Activated CD4-positive, alpha-beta T cell treated with anti-CD3 and anti-CD28 coated beads, Interleukin-2, amount 50 U/mL, for 24 hours (primary cell): ENCODE data around the gene RIMBP2.
"Not testable (repeated sequence)": the region's sequence is repeated elsewhere in the genome, so short reads cannot be mapped to it uniquely, and the experiment has no call there.

ENCODE experiments used
- DNase-seq, 2 donors: peaks; one replicate each; pipeline ENCODE4 v3.0.0-alpha.2; 2020; ENCODE audit warnings: low read depth in 1 of 2, low spot score in 1 of 2

RIMBP2 gene

GRCh38 chr12:130608831-130609230 is 107.3 kb downstream of the RIMBP2 start:
- DNase-seq = no peak

GRCh38 chr12:130608132-130608531 is 108.0 kb downstream of the RIMBP2 start:
- DNase-seq = no peak

GRCh38 chr12:130606231-130606630 is 109.9 kb downstream of the RIMBP2 start:
- no peak for DNase-seq

DNA sequence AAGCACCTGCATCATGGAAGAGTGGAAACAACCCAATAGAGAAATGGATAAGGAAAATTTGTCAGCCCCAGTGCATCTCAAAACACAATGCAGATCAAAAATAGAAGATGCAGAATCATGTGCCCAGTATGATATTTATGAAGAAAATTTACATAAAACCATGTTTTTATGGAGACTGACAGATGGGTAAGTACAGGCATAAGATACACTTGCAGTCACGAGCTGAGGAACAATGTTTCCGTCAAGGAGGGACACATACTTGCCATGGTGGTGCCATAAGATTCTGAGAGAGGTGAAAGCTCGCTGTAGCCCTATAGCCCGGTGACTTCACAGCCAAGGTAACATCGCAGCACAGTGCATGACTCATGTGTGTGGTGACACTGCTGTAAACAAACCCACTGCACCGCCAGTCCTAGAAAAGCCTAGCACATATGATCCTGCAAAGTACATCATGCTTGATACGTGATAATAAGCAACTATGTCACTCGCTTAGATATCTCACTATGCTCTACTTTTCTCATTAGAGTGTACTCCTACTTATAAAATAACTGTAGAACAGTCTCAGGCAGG is 112.6 kb downstream of the RIMBP2 start:
- no peak for DNase-seq

- no peak for DNase-seq
These were observed 113.8 kb downstream of the RIMBP2 start for GRCh38 chr12:130602251-130602650.

DNA sequence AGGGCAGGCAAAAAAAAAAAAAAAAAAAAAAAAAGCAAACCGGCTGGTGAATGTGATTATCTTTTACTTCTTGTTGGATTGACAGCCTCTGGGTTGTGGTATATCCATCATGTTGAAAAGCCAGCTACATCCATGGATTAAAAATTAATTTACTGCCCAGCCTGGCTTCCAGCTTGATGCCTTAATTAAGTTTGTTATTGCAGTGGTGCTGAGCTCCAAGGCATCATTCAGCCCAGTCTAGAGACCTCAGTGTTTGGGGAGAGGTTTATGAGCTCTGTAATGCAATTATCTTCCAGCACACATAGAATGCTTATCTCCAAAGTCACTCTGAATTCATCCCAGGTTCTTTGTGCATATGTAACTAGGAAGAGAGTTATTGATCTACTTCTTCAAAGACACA is 114.8 kb downstream of the RIMBP2 start:
- no peak for DNase-seq

- DNase-seq = no peak
These were observed 119.9 kb downstream of the RIMBP2 start for GRCh38 chr12:130596241-130596640.

GRCh38 chr12:130595566-130595965 is 120.5 kb downstream of the RIMBP2 start:
- no peak for DNase-seq

GRCh38 chr12:130593056-130593455 is 123.0 kb downstream of the RIMBP2 start:
- no peak for DNase-seq

GRCh38 chr12:130592641-130593040 is 123.5 kb downstream of the RIMBP2 start:
- DNase-seq = no peak

DNA sequence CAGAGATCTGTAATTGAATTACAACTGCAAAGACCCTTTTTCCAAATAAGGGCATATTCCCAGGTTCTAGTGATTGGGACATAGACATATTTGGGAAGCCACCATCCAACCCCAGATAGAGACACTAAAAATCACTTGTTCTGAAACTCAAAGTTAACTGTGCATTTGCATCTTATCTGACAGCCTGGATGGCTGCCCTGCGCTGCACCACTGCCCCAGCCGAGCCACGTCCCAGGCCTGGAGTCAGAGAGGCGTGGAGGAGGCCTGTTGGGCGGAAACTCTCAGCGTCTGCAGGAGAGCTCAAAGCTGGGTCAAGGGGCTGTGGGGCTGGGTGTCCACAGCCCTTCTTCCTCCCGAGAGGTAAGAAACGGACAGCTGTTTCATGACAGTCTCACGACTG is 124.4 kb downstream of the RIMBP2 start:
- no peak for DNase-seq

DNA sequence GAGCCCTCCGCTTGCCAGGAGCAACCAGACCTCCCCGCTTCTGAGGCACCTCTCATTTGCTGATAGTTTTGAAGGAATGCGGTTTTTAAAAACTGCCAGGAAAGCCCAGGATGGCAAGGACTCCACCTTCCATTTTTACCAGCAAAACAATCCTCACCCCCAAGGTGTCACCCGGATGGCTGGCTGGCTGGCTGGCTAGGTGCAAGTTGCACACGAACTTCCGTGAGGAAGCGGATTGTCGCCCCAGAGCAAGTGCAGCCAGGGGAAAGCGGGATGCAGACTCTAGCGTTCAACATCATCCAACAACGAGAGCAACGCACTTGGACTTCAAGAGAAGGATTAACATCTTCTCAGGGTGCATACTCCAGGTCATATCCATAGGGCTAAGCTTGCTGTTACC is 125.4 kb downstream of the RIMBP2 start:
- no peak for DNase-seq

DNA sequence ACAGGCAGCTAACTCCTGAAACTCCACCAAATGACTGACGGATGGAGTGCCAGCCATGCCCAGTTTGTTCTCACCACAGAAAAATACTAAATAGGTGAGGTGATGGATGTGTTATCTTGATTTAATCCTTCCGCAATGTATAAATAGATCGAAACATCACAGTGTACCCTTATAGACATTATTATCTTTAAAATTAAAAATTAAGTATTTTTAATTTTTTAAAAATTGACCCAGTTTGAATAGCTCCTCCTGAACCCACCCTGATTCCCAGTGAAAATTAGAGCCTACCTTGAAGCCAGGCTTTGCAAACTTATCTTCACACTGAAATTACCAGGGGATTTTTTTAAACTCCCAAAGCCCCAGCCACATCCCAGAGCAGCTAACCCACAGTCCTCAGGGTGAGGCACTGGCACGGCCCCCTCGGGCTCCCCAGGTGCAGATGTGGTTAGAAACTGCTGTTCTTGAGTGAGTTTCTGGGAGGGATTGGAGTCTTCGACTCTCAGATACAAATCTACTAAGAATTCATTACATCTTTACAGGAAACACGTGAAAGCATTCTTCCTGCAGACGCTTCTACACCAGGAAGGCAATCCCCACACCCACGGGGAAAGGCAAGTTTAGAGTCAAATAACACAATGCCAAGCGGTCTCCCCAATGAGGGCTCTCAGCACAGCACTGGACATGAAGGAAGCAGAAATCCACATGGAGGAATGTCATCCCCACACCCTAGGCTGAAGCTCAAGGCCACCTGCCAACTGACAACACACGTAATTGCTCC is 126.4 kb downstream of the RIMBP2 start:
- DNase-seq = no peak

GRCh38 chr12:130588696-130589539 is 127.2 kb downstream of the RIMBP2 start:
- DNase-seq = no peak

- DNase-seq = no peak
These were observed 128.1 kb downstream of the RIMBP2 start for GRCh38 chr12:130587966-130588365.

DNA sequence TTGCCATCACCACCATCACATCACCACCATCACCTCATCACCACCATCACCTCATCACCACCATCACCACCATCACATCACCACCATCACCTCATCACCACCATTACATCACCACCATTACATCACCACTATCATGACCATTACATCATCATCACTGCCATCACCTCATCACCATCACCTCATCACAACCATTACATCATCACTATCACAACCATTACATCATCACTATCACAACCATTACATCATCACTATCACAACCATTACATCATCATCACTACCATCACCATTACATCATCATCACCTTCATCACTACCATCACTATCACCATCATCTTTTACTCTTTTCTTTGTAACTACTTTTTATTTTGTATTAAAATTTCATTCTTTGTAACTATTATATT is 131.6 kb downstream of the RIMBP2 start:
- not testable (repeated sequence) for DNase-seq

- DNase-seq = no peak
These were observed 132.3 kb downstream of the RIMBP2 start for GRCh38 chr12:130583800-130584199.

DNA sequence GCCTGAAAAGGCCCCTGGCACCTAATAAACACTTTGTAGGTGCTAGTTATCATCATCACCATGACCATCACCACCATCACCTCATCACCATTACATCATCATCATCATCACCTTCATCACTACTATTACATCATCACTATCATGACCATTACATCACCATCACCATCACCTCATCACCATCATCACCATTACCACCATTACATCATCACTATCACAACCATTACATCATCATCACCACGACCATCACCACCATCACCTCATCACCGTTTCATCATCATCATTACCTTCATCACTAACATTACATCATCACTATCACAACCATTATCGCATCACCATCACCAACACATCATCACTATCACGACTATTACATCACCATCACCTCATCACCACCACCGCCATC is 132.8 kb downstream of the RIMBP2 start:
- no peak for DNase-seq

- no peak for DNase-seq
These were observed 133.8 kb downstream of the RIMBP2 start for GRCh38 chr12:130582286-130582685.

- DNase-seq = no peak
These were observed 134.3 kb downstream of the RIMBP2 start for GRCh38 chr12:130581782-130582181.

GRCh38 chr12:130579231-130579630 is 136.9 kb downstream of the RIMBP2 start:
- no peak for DNase-seq

- DNase-seq = no peak
These were observed 138.7 kb downstream of the RIMBP2 start for GRCh38 chr12:130577351-130577750.
